WTC11 (cell line): ENCODE measurements around the gene PDSS2. TPM values are rescaled to one million over a fixed set of nuclear protein-coding genes. Genes with fewer than 3 reads are reported as not detected.
A peak's percentile ranks its signal among the peaks of the same experiment; 100 is the strongest.

Experiments used
- ATAC-seq: fragments of 200-7000 bp; cut with Tn5 transposase; 2 replicates; pipeline ENCODE4 v1.10.0; 2021; ENCODE audit warnings: mild to moderate bottlenecking, moderate library complexity
- CTCF ChIA-PET: fragments of 300-600 bp; sonication (Branson Sonifier 250); formaldehyde crosslinking; loops from one replicate; lab custom pipeline; 2021; ENCODE audit warnings: antibody characterized with exemption; lab: Charles Lee
- POLR2A ChIA-PET: fragments of 350-600 bp; sonication (Branson Sonifier 250); formaldehyde crosslinking; loops from one replicate; lab custom pipeline; 2021; ENCODE audit warnings: antibody characterized with exemption; lab: Charles Lee
- DNase-seq: peaks from one replicate; pipeline ENCODE4 v3.0.0; 2021; ENCODE audit warnings: low spot score
- H3K27ac Mint-ChIP-seq: 2 replicates; pipeline ENCODE4 v1.8.0; 2021; ENCODE audit warnings: mixed read lengths
- H3K27me3 Mint-ChIP-seq: 2 replicates; pipeline ENCODE4 v1.8.0; 2021; ENCODE audit warnings: low read depth, mild to moderate bottlenecking, moderate library complexity, mixed read lengths
- H3K36me3 Mint-ChIP-seq: 2 replicates; pipeline ENCODE4 v1.8.0; 2021; ENCODE audit warnings: mixed read lengths
- H3K4me1 Mint-ChIP-seq: 2 replicates; pipeline ENCODE4 v1.8.0; 2022; ENCODE audit warnings: mixed read lengths
- H3K4me3 Mint-ChIP-seq: 2 replicates; pipeline ENCODE4 v1.8.0; 2021; ENCODE audit warnings: mild to moderate bottlenecking, moderate library complexity, mixed read lengths
- H3K9me3 Mint-ChIP-seq: 2 replicates; pipeline ENCODE4 v1.8.0; 2021; ENCODE audit warnings: mixed read lengths
- AR ChIP-seq: fragments of 250-450 bp; sonication (Bioruptor Pico); IDR thresholded peaks from 2 replicates; pipeline ENCODE4 v1.9.0; 2021; ENCODE audit warnings: mild to moderate bottlenecking
- ATF2 ChIP-seq: sonication (generic); formaldehyde crosslinking; IDR thresholded peaks from 2 replicates; pipeline ENCODE4 v1.8.1; 2022; ENCODE audit warnings: low read depth, missing genetic modification reagents, borderline replicate concordance
- CBFB ChIP-seq: sonication (generic); formaldehyde crosslinking; IDR thresholded peaks from 2 replicates; pipeline ENCODE4 v1.8.1; 2022; ENCODE audit warnings: mild to moderate bottlenecking, low read depth, missing genetic modification reagents
- CREB1 ChIP-seq: sonication (generic); formaldehyde crosslinking; IDR thresholded peaks from 2 replicates; pipeline ENCODE4 v1.8.0; 2023; ENCODE audit warnings: mild to moderate bottlenecking, missing genetic modification reagents
- CTCF ChIP-seq: fragments of 200-600 bp; IDR thresholded peaks from 2 replicates; pipeline ENCODE4 v1.8.0; 2022; ENCODE audit warnings: antibody characterized with exemption
- E2F1 ChIP-seq: sonication (generic); formaldehyde crosslinking; IDR thresholded peaks from 2 replicates; pipeline ENCODE4 v1.8.0; 2022; ENCODE audit warnings: mild to moderate bottlenecking, missing genetic modification reagents
- E2F5 ChIP-seq: sonication (generic); formaldehyde crosslinking; IDR thresholded peaks from 2 replicates; pipeline ENCODE4 v1.8.1; 2022; ENCODE audit warnings: mild to moderate bottlenecking, moderate library complexity, missing genetic modification reagents
- ELF4 ChIP-seq: sonication (generic); formaldehyde crosslinking; IDR thresholded peaks from 2 replicates; pipeline ENCODE4 v1.8.1; 2022; ENCODE audit warnings: low read depth, mild to moderate bottlenecking, moderate library complexity, missing genetic modification reagents
- FOXK1 ChIP-seq: sonication (generic); formaldehyde crosslinking; IDR thresholded peaks from 2 replicates; pipeline ENCODE4 v1.8.0; 2022; ENCODE audit warnings: mild to moderate bottlenecking, moderate library complexity, missing genetic modification reagents
- JAZF1 ChIP-seq: fragments of 250-450 bp; sonication (Bioruptor Pico); IDR thresholded peaks from 2 replicates; pipeline ENCODE4 v1.9.0; 2021; ENCODE audit warnings: moderate library complexity, mild to moderate bottlenecking, inconsistent platforms
- NFE2L1 ChIP-seq: sonication (generic); formaldehyde crosslinking; IDR thresholded peaks from 2 replicates; pipeline ENCODE4 v1.8.1; 2023; ENCODE audit warnings: missing genetic modification reagents
- NR2C2 ChIP-seq: sonication (generic); formaldehyde crosslinking; IDR thresholded peaks from 2 replicates; pipeline ENCODE4 v1.8.0; 2022; ENCODE audit warnings: mild to moderate bottlenecking, missing genetic modification reagents
- NR3C1 ChIP-seq: sonication (generic); formaldehyde crosslinking; conservative IDR thresholded peaks from 2 replicates; pipeline ENCODE4 v1.8.1; 2023; ENCODE audit warnings: low read depth, mild to moderate bottlenecking, missing genetic modification reagents
- RELA ChIP-seq: sonication (generic); formaldehyde crosslinking; IDR thresholded peaks from 2 replicates; pipeline ENCODE4 v1.8.1; 2022; ENCODE audit warnings: missing genetic modification reagents, mild to moderate bottlenecking, borderline replicate concordance
- RORB ChIP-seq: fragments of 250-450 bp; sonication (Bioruptor Pico); IDR thresholded peaks from 2 replicates; pipeline ENCODE4 v1.9.0; 2021; ENCODE audit warnings: mild to moderate bottlenecking
- TCF7 ChIP-seq: sonication (generic); formaldehyde crosslinking; IDR thresholded peaks from 2 replicates; pipeline ENCODE4 v1.8.0; 2022; ENCODE audit warnings: mild to moderate bottlenecking, low read depth, missing genetic modification reagents, moderate library complexity
- ZNF219 ChIP-seq: sonication (generic); formaldehyde crosslinking; IDR thresholded peaks from 2 replicates; pipeline ENCODE4 v1.8.0; 2023; ENCODE audit warnings: missing genetic modification reagents, mild to moderate bottlenecking, borderline replicate concordance
- ZNF281 ChIP-seq: sonication (generic); formaldehyde crosslinking; IDR thresholded peaks from 2 replicates; pipeline ENCODE4 v1.8.0; 2023; ENCODE audit warnings: mild to moderate bottlenecking, missing genetic modification reagents
- ZNF416 ChIP-seq: fragments of 250-450 bp; sonication (Bioruptor Pico); IDR thresholded peaks from 2 replicates; pipeline ENCODE4 v1.9.0; 2021; ENCODE audit warnings: mild to moderate bottlenecking, inconsistent platforms
- ZSCAN18 ChIP-seq: fragments of 250-450 bp; sonication (Bioruptor Pico); IDR thresholded peaks from 2 replicates; pipeline ENCODE4 v2.1.2; 2022; ENCODE audit warnings: mild to moderate bottlenecking, moderate library complexity
- total RNA-seq: library from RNA; stranded (reverse); gene quantifications from 3 replicates; pipeline ENCODE4 v1.2.3, GENCODE V29; 2021

Gene PDSS2
- total RNA-seq, 1 experiment from 2014 or later: 18.3 TPM

- H3K4me1 Mint-ChIP-seq: peaks cover 18% of the 10 kb centered on the region
These were observed 57.8 kb downstream of the PDSS2 start for GRCh38 chr6:107401573-107401972.

GRCh38 chr6:107400616-107401147 is 58.7 kb downstream of the PDSS2 start:
- Mint-ChIP-seq H3K4me3 (no peak overlapping the region), H3K9me3 (peaks cover 44% of the 10 kb centered on the region)
- TF ChIP-seq ZNF281 (CRISPR knock-in tag) (no peak), CBFB (CRISPR knock-in tag) (no peak), JAZF1 (CRISPR knock-in tag) (no peak), NR3C1 (CRISPR knock-in tag) (no peak), FOXK1 (CRISPR knock-in tag) (no peak), RELA (CRISPR knock-in tag) (no peak), CREB1 (CRISPR knock-in tag) (no peak), TCF7 (no peak)
- TF ChIP-seq, all 79 proteins: peak for 0
- ChIA-PET POLR2A (no interaction called here), CTCF (no interaction called here)
- ATAC-seq (no peak), DNase-seq (no peak)
- no peaks in the 10 kb centered on the region for H3K27me3 Mint-ChIP-seq
- H3K4me1 Mint-ChIP-seq: peaks cover 18% of the 10 kb centered on the region
- H3K36me3 Mint-ChIP-seq: peaks cover 38% of the 10 kb centered on the region
- no peak overlapping the region for H3K27ac Mint-ChIP-seq

More at GRCh38 chr6:107401573-107401972, 57.8 kb downstream of the PDSS2 start:
- H3K36me3 Mint-ChIP-seq: peaks cover 37% of the 10 kb centered on the region
- DNase-seq (no peak), ATAC-seq (no peak)
- peaks cover 38% of the 10 kb centered on the region for H3K9me3 Mint-ChIP-seq
- H3K4me3 Mint-ChIP-seq: no peak overlapping the region
- no peaks in the 10 kb centered on the region for H3K27me3 Mint-ChIP-seq
- ChIA-PET POLR2A (no interaction called here), CTCF (no interaction called here)
- H3K27ac Mint-ChIP-seq: no peak overlapping the region
- TF ChIP-seq ZNF416: no peak
- TF ChIP-seq NR2C2 (CRISPR knock-in tag): no peak
- TF ChIP-seq ELF4: no peak
- TF ChIP-seq CTCF: no peak

- peaks cover 38% of the 10 kb centered on the region for H3K36me3 Mint-ChIP-seq
- DNase-seq (no peak), ATAC-seq (peak; percentile 80)
- no peak overlapping the region for H3K4me3 Mint-ChIP-seq
- CTCF ChIA-PET: interaction anchor here (1.6 kb wide), 1 partner anchor 82 kb away, joined by 6 read pairs; no protein-coding TSS in a partner anchor
- H3K9me3 Mint-ChIP-seq: peaks cover 43% of the 10 kb centered on the region
- peaks cover 18% of the 10 kb centered on the region for H3K4me1 Mint-ChIP-seq
- no peak for TF ChIP-seq TCF7
- TF ChIP-seq ZSCAN18: no peak
- no peak for TF ChIP-seq E2F5 (CRISPR knock-in tag)
- no peak for TF ChIP-seq ZNF219 (CRISPR knock-in tag)
- no peak for TF ChIP-seq RORB (CRISPR knock-in tag)
- TF ChIP-seq E2F1: no peak
- no peak for TF ChIP-seq ATF2
- no peak for TF ChIP-seq NFE2L1 (CRISPR knock-in tag)
- no peak for TF ChIP-seq AR
- TF ChIP-seq, all 79 proteins: peak for 0
- Mint-ChIP-seq H3K27ac (no peak overlapping the region), H3K27me3 (no peaks in the 10 kb centered on the region)
- POLR2A ChIA-PET: no interaction called here
These were observed 59.4 kb downstream of the PDSS2 start for GRCh38 chr6:107399935-107400334.
